ENCODE measurements around the gene SOWAHB. TPM values are rescaled to one million over a fixed set of nuclear protein-coding genes. Genes with fewer than 3 reads are reported as not detected.

The SOWAHB gene, protein sequence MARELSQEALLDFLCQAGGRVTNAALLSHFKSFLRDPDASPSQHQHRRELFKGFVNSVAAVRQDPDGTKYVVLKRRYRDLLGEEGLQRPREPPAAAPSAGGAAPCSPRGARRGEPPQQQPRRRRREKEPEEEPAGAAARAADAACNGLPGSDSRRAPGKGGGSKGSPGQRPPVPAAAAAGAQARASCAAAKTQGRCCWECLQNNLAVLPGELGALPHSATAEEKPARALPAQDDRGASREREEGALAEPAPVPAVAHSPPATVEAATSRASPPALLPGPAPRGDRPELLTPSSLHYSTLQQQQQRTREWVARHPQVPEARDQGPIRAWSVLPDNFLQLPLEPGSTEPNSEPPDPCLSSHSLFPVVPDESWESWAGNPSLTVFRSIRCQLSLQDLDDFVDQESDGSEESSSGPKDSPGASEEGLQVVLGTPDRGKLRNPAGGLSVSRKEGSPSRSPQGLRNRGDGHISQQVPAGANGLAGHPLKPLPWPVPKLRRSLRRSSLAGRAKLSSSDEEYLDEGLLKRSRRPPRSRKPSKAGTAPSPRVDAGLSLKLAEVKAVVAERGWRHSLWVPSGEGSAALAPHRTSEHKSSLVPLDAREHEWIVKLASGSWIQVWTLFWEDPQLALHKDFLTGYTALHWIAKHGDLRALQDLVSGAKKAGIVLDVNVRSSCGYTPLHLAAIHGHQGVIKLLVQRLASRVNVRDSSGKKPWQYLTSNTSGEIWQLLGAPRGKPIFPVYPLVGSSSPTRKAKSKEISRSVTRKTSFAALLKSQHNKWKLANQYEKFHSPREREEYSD
- total RNA-seq, result 0.81 and 3.8 TPM in 2 replicates

GRCh38 chr4:76897536-76898384, at the start of gene SOWAHB:
Gene SOWAHB, minus strand, starts transcription at chr4:76898144. Its CDS starts 295 bp downstream, at chr4:76897849.

Other genes starting within 250 kb of the SOWAHB start
- 82.5 and 95.3 TPM in 2 replicates for gene SEPTIN11, start 51.6 kb upstream of the SOWAHB start, total RNA-seq
- 127 and 233 TPM in 2 replicates for gene CCNI, start 177.8 kb upstream of the SOWAHB start, total RNA-seq